HEK293 (cell line): ENCODE results near the gene TXNDC15.

Experiments used
- CTCF ChIA-PET: fragments of 350-600 bp; formaldehyde crosslinking; extraction: SDS; loops from one replicate; lab custom pipeline; 2021; ENCODE audit warnings: antibody characterized with exemption; lab: Yijun Ruan, JAX
- POLR2A ChIA-PET: fragments of 300-600 bp; formaldehyde crosslinking; extraction: SDS; loops from one replicate; lab custom pipeline; 2020; ENCODE audit warnings: antibody characterized with exemption, inconsistent platforms; lab: Yijun Ruan, JAX
- H3K27ac ChIP-seq: fragments of 200-500 bp; sonication (Bioruptor generic); 2 replicates; pipeline ENCODE4 v1.5.1; 2014; ENCODE audit warnings: low read depth, low read length, control low read depth, inconsistent platforms; ENCODE audit errors: extremely low read depth
- H3K36me3 ChIP-seq, 2 experiments: fragments of 200-500 bp in 1 of 2; sonication (Bioruptor generic) in 1 of 2; 1 replicate in 1 of 2; 2 replicates in 1 of 2; pipeline ENCODE4 v1.5.1; 2014 to 2017; ENCODE audit warnings: inconsistent platforms in 2 of 2, low read length in 2 of 2; ENCODE audit not compliant: control insufficient read depth in 2 of 2, insufficient read depth in 1 of 2
- H3K4me1 ChIP-seq: fragments of 200-500 bp; sonication (Bioruptor generic); 2 replicates; pipeline ENCODE4 v1.5.1; 2014; ENCODE audit warnings: mild to moderate bottlenecking, low read length, inconsistent platforms; ENCODE audit not compliant: control insufficient read depth, insufficient read depth
- H3K4me3 ChIP-seq: 2 replicates; pipeline ENCODE4 v1.5.1; 2011; ENCODE audit warnings: low read depth, mild to moderate bottlenecking, control low read depth, low read length, moderate library complexity
- H3K9me3 ChIP-seq: fragments of 200-500 bp; sonication (Bioruptor generic); 2 replicates; pipeline ENCODE4 v1.5.1; 2014; ENCODE audit warnings: low read depth, low read length, inconsistent platforms; ENCODE audit not compliant: control insufficient read depth, insufficient read depth
- HOXC10 ChIP-seq: sonication (generic); formaldehyde crosslinking; IDR thresholded peaks from 2 replicates; pipeline ENCODE4 v1.8.1; 2023; ENCODE audit warnings: mild to moderate bottlenecking, missing genetic modification reagents
- OSR2 ChIP-seq: fragments of 450-650 bp; formaldehyde crosslinking; IDR thresholded peaks from 2 replicates; pipeline ENCODE4 v1.5.1; 2016; ENCODE audit warnings: missing biosample characterization, missing genetic modification characterization
- PBX3 ChIP-seq: sonication (generic); formaldehyde crosslinking; IDR thresholded peaks from 2 replicates; pipeline ENCODE4 v1.8.1; 2022; ENCODE audit warnings: mild to moderate bottlenecking, moderate library complexity, missing genetic modification reagents
- PRDM6 ChIP-seq: fragments of 450-650 bp; formaldehyde crosslinking; IDR thresholded peaks from 2 replicates; pipeline ENCODE4 v1.5.1; 2017; ENCODE audit warnings: missing biosample characterization, missing genetic modification characterization
- SP3 ChIP-seq: fragments of 450-650 bp; formaldehyde crosslinking; IDR thresholded peaks from 2 replicates; pipeline ENCODE4 v1.5.1; 2016; ENCODE audit warnings: missing biosample characterization, missing genetic modification characterization
- ZBTB1 ChIP-seq: fragments of 450-650 bp; formaldehyde crosslinking; IDR thresholded peaks from 2 replicates; pipeline ENCODE4 v1.5.1; 2016; ENCODE audit warnings: missing biosample characterization, missing genetic modification characterization
- ZBTB17 ChIP-seq: fragments of 450-650 bp; formaldehyde crosslinking; IDR thresholded peaks from 2 replicates; pipeline ENCODE4 v1.5.1; 2016; ENCODE audit warnings: missing biosample characterization, missing genetic modification characterization
- ZBTB44 ChIP-seq: fragments of 450-650 bp; IDR thresholded peaks from 2 replicates; pipeline ENCODE4 v1.5.1; 2018; ENCODE audit warnings: missing biosample characterization, mild to moderate bottlenecking, missing genetic modification characterization
- ZEB2 ChIP-seq: fragments of 450-650 bp; formaldehyde crosslinking; IDR thresholded peaks from 2 replicates; pipeline ENCODE4 v1.5.1; 2016; ENCODE audit warnings: missing biosample characterization, missing genetic modification characterization
- ZNF24 ChIP-seq: fragments of 450-650 bp; formaldehyde crosslinking; IDR thresholded peaks from 2 replicates; pipeline ENCODE4 v1.5.1; 2016; ENCODE audit warnings: missing biosample characterization, missing genetic modification characterization
- ZNF37A ChIP-seq: fragments of 450-650 bp; IDR thresholded peaks from 2 replicates; pipeline ENCODE4 v1.5.1; 2018; ENCODE audit warnings: missing biosample characterization, missing genetic modification characterization
- ZNF433 ChIP-seq: fragments of 450-650 bp; formaldehyde crosslinking; IDR thresholded peaks from 2 replicates; pipeline ENCODE4 v1.5.1; 2016; ENCODE audit warnings: missing biosample characterization, missing genetic modification characterization, low read depth
- ZNF544 ChIP-seq: fragments of 450-650 bp; formaldehyde crosslinking; IDR thresholded peaks from 2 replicates; pipeline ENCODE4 v1.5.0; 2017; ENCODE audit warnings: missing biosample characterization, missing genetic modification characterization
- ZNF600 ChIP-seq: fragments of 450-650 bp; formaldehyde crosslinking; IDR thresholded peaks from 2 replicates; pipeline ENCODE4 v1.5.1; 2016; ENCODE audit warnings: missing biosample characterization, missing genetic modification characterization
- ZNF626 ChIP-seq: fragments of 450-650 bp; sonication (Bioruptor Pico); formaldehyde crosslinking; IDR thresholded peaks from 2 replicates; pipeline ENCODE4 v1.5.1; 2018; ENCODE audit warnings: missing biosample characterization, missing genetic modification characterization, inconsistent platforms
- ZNF629 ChIP-seq: fragments of 450-650 bp; formaldehyde crosslinking; IDR thresholded peaks from 2 replicates; pipeline ENCODE4 v1.5.1; 2017; ENCODE audit warnings: missing biosample characterization, missing genetic modification characterization
- ZNF658 ChIP-seq: fragments of 450-650 bp; formaldehyde crosslinking; IDR thresholded peaks from 2 replicates; pipeline ENCODE4; 2016; ENCODE audit warnings: missing biosample characterization, missing genetic modification characterization
- ZNF707 ChIP-seq: fragments of 450-650 bp; formaldehyde crosslinking; IDR thresholded peaks from 2 replicates; pipeline ENCODE4 v1.5.1; 2016; ENCODE audit warnings: missing biosample characterization, missing genetic modification characterization
- ZSCAN16 ChIP-seq: fragments of 450-650 bp; formaldehyde crosslinking; IDR thresholded peaks from 2 replicates; pipeline ENCODE4 v1.5.1; 2016; ENCODE audit warnings: missing biosample characterization, missing genetic modification characterization

Gene TXNDC15

GRCh38 chr5:134938030-134938429 lies 63.9 kb downstream of the TXNDC15 start:
- ChIA-PET POLR2A (no interaction called here), CTCF (interaction anchor here (0.6 to 1.1 kb wide), 2 partner anchors 18 to 33 kb away, joined by 3 read pairs; partner anchors contain the start of gene PCBD2)
- H3K36me3 ChIP-seq: peaks cover 3 to 9% of the 10 kb centered on the region in 2 experiments; a peak in 2 of 3 replicates
- H3K9me3 ChIP-seq: no peaks in the 10 kb centered on the region
- no peak overlapping the region for H3K4me3 ChIP-seq
- TF ChIP-seq ZBTB1 (tag by site-specific recombination): no peak
- TF ChIP-seq ZNF629 (tag by site-specific recombination): no peak
- H3K27ac ChIP-seq: no peak overlapping the region
- no peaks in the 10 kb centered on the region for H3K4me1 ChIP-seq

- ChIA-PET POLR2A (interaction anchor here (0.7 kb wide), 1 partner anchor 324 kb away, joined by 3 read pairs; no protein-coding TSS in a partner anchor), CTCF (interaction anchor here (0.7 kb wide), 1 partner anchor 180 kb away, joined by 4 read pairs; no protein-coding TSS in a partner anchor)
- Histone ChIP-seq H3K36me3 (peaks cover 0 to 9% of the 10 kb centered on the region in 2 experiments; a peak in 1 of 3 replicates), H3K4me3 (no peak overlapping the region), H3K9me3 (no peaks in the 10 kb centered on the region), H3K27ac (no peak overlapping the region), H3K4me1 (peaks cover under 1% of the 10 kb centered on the region; the same call in 1 of the 2 replicates)
- TF ChIP-seq PBX3 (CRISPR knock-in tag) (no peak), ZNF626 (tag by site-specific recombination) (no peak), ZBTB44 (tag by site-specific recombination) (no peak), ZSCAN16 (tag by site-specific recombination) (no peak), ZNF433 (tag by site-specific recombination) (no peak), SP3 (tag by site-specific recombination) (no peak), ZNF600 (tag by site-specific recombination) (no peak), HOXC10 (no peak), ZNF37A (no peak), ZNF544 (tag by site-specific recombination) (no peak), PRDM6 (tag by site-specific recombination) (no peak), ZNF707 (tag by site-specific recombination) (no peak), ZNF658 (tag by site-specific recombination) (no peak), OSR2 (tag by site-specific recombination) (no peak), ZNF24 (tag by site-specific recombination) (no peak)
Measured at GRCh38 chr5:134939500-134939899, 65.3 kb downstream of the TXNDC15 start.

- no peak overlapping the region for H3K27ac ChIP-seq
- POLR2A ChIA-PET: no interaction called here
- H3K36me3 ChIP-seq: no peaks in the 10 kb centered on the region
- H3K9me3 ChIP-seq: no peaks in the 10 kb centered on the region
- no peak overlapping the region for H3K4me3 ChIP-seq
- CTCF ChIA-PET: interaction anchor here (0.9 kb wide), 1 partner anchor 15 kb away, joined by 3 read pairs; no protein-coding TSS in a partner anchor
- peaks cover 3% of the 10 kb centered on the region; the same call in 1 of the 2 replicates for H3K4me1 ChIP-seq
- TF ChIP-seq ZEB2 (tag by site-specific recombination) (no peak), ZBTB17 (tag by site-specific recombination) (peak; percentile 58; the same call in 1 of the 2 replicates)
Measured at GRCh38 chr5:134943547-134943946, 69.4 kb downstream of the TXNDC15 start.
